Glutamatergic neuron (in vitro differentiated cells): ENCODE data around the gene COX5A. TPM values are rescaled to one million over a fixed set of nuclear protein-coding genes. Genes with fewer than 3 reads are reported as not detected.

ENCODE experiments used
- DNase-seq: peaks from one replicate; pipeline ENCODE4 v3.0.0; 2022
- H3K27ac Mint-ChIP-seq: one replicate; pipeline ENCODE4 v1.8.0; 2020; ENCODE audit warnings: mild to moderate bottlenecking, mixed read lengths, inconsistent platforms; ENCODE audit not compliant: unreplicated experiment
- H3K27me3 Mint-ChIP-seq: one replicate; pipeline ENCODE4 v1.8.0; 2020; ENCODE audit warnings: mild to moderate bottlenecking, moderate library complexity, mixed read lengths, inconsistent platforms; ENCODE audit not compliant: unreplicated experiment
- H3K36me3 Mint-ChIP-seq: one replicate; pipeline ENCODE4 v1.8.0; 2020; ENCODE audit warnings: mild to moderate bottlenecking, mixed read lengths, inconsistent platforms; ENCODE audit not compliant: unreplicated experiment
- H3K4me1 Mint-ChIP-seq: one replicate; pipeline ENCODE4 v1.8.0; 2020; ENCODE audit warnings: mild to moderate bottlenecking, low read depth, mixed read lengths, inconsistent platforms; ENCODE audit not compliant: unreplicated experiment
- H3K4me3 Mint-ChIP-seq: one replicate; pipeline ENCODE4 v1.8.0; 2020; ENCODE audit warnings: mild to moderate bottlenecking, mixed read lengths, inconsistent platforms; ENCODE audit not compliant: unreplicated experiment
- H3K9me3 Mint-ChIP-seq: one replicate; pipeline ENCODE4 v1.8.0; 2020; ENCODE audit warnings: mild to moderate bottlenecking, moderate library complexity, mixed read lengths, inconsistent platforms; ENCODE audit not compliant: unreplicated experiment
- total RNA-seq: library from RNA; stranded (reverse); fragmentation: NEBNext Ultra II Directional; extraction: Animal tissue kit (Norgen Biotek cat#: 25700); gene quantifications from one replicate; pipeline ENCODE4 v1.2.1, GENCODE V29; 2021; ENCODE audit not compliant: unreplicated experiment
- TF ChIP-seq, protein P1 (sequence below): fragments of 200-600 bp; sonication (generic); IDR thresholded peaks from one replicate; pipeline ENCODE4 v1.5.0; 2021; ENCODE audit not compliant: partially characterized antibody, unreplicated experiment

The COX5A gene
- total RNA-seq, 1 donor from 2014 or later, result 219 TPM

GRCh38 chr15:74885461-74885860 lies 52.4 kb downstream of the COX5A start:
- Mint-ChIP-seq H3K27me3 (peaks cover 2% of the 10 kb centered on the region), H3K4me1 (peaks cover 6% of the 10 kb centered on the region), H3K4me3 (no peak overlapping the region), H3K36me3 (peaks cover 5% of the 10 kb centered on the region), H3K27ac (no peak overlapping the region), H3K9me3 (peaks cover 4% of the 10 kb centered on the region)
- DNase-seq, result no peak
- TF ChIP-seq, protein P1, sequence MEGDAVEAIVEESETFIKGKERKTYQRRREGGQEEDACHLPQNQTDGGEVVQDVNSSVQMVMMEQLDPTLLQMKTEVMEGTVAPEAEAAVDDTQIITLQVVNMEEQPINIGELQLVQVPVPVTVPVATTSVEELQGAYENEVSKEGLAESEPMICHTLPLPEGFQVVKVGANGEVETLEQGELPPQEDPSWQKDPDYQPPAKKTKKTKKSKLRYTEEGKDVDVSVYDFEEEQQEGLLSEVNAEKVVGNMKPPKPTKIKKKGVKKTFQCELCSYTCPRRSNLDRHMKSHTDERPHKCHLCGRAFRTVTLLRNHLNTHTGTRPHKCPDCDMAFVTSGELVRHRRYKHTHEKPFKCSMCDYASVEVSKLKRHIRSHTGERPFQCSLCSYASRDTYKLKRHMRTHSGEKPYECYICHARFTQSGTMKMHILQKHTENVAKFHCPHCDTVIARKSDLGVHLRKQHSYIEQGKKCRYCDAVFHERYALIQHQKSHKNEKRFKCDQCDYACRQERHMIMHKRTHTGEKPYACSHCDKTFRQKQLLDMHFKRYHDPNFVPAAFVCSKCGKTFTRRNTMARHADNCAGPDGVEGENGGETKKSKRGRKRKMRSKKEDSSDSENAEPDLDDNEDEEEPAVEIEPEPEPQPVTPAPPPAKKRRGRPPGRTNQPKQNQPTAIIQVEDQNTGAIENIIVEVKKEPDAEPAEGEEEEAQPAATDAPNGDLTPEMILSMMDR, result no peak

- peaks cover under 1% of the 10 kb centered on the region for H3K27me3 Mint-ChIP-seq
- TF ChIP-seq, protein P1, result no peak
Measured at GRCh38 chr15:74884428-74885223, 53.2 kb downstream of the COX5A start.

DNA sequence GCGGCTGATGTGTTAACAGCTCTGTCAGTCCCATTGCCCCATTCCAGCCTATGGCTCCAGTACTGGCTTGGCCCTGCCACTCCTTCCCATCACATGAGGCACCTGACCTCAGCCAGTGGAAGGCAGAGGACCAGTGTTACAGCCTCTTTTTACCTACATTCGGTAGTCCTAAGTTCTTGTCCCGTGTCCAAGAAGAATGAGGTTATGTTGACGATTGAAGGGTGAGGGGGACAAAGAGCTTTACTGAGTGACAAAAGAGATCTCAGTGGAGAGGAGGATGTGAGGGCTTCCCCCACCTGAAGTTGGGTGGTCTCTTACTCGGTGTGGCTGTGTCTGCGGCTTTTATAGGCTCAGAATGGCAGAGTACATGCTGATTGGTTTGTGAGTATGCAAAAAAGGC lies 55.3 kb downstream of the COX5A start:
- peaks cover 4% of the 10 kb centered on the region for H3K9me3 Mint-ChIP-seq
- H3K27me3 Mint-ChIP-seq, result no peaks in the 10 kb centered on the region
- TF ChIP-seq, protein P1, result no peak
- DNase-seq, result no peak
- H3K27ac Mint-ChIP-seq, result no peak overlapping the region
- no peak overlapping the region for H3K4me3 Mint-ChIP-seq
- H3K4me1 Mint-ChIP-seq, result no peaks in the 10 kb centered on the region
- H3K36me3 Mint-ChIP-seq, result peaks cover 5% of the 10 kb centered on the region

More at GRCh38 chr15:74884428-74885223, 53.2 kb downstream of the COX5A start:
- peaks cover 5% of the 10 kb centered on the region for H3K36me3 Mint-ChIP-seq
- H3K9me3 Mint-ChIP-seq, result peaks cover 4% of the 10 kb centered on the region
- no peak overlapping the region for H3K27ac Mint-ChIP-seq
- no peak for DNase-seq
- H3K4me1 Mint-ChIP-seq, result peaks cover 5% of the 10 kb centered on the region
- H3K4me3 Mint-ChIP-seq, result no peak overlapping the region

GRCh38 chr15:74878273-74878672 lies 59.6 kb downstream of the COX5A start:
- H3K9me3 Mint-ChIP-seq, result peaks cover 1% of the 10 kb centered on the region
- peaks cover 2% of the 10 kb centered on the region for H3K4me1 Mint-ChIP-seq
- H3K36me3 Mint-ChIP-seq, result peaks cover 5% of the 10 kb centered on the region
- H3K27ac Mint-ChIP-seq, result no peak overlapping the region
- H3K27me3 Mint-ChIP-seq, result peaks cover 5% of the 10 kb centered on the region
- TF ChIP-seq, protein P1, result no peak
- no peak for DNase-seq
- no peak overlapping the region for H3K4me3 Mint-ChIP-seq

- peaks cover 9% of the 10 kb centered on the region for H3K4me1 Mint-ChIP-seq
- DNase-seq, result no peak
- TF ChIP-seq, protein P1, result no peak
- no peaks in the 10 kb centered on the region for H3K36me3 Mint-ChIP-seq
- H3K9me3 Mint-ChIP-seq, result peaks cover 4% of the 10 kb centered on the region
- H3K27ac Mint-ChIP-seq, result no peak overlapping the region
- H3K27me3 Mint-ChIP-seq, result peaks cover 7% of the 10 kb centered on the region
- peak overlapping the region; percentile 87 for H3K4me3 Mint-ChIP-seq
Measured at GRCh38 chr15:74873756-74874424, 64.0 kb downstream of the COX5A start.
